ENCODE data around the gene IPO11. TPM values are rescaled to one million over a fixed set of nuclear protein-coding genes. Genes with fewer than 3 reads are reported as not detected.

IPO11 gene
- total RNA-seq, 4 donors from 2014 or later: 12.0 to 23.7 (median 20.8) TPM

- DNase-seq (ENCODE audit: low spot score in 2 of 2): no peak
- Histone ChIP-seq H3K36me3 (peaks cover 9% of the 10 kb centered on the region), H3K27me3 (no peaks in the 10 kb centered on the region), H3K4me1 (no peaks in the 10 kb centered on the region), H3K27ac (no peak overlapping the region), H3K9me3 (no peaks in the 10 kb centered on the region), H3K4me3 (no peak overlapping the region)
- TF ChIP-seq EP300 (IDR thresholded peaks at IDR 0.05): no peak
- TF ChIP-seq POLR2AphosphoS5 (IDR thresholded peaks at IDR 0.05): no peak
- no peak for TF ChIP-seq POLR2A (IDR thresholded peaks at IDR 0.05)
- no peak for TF ChIP-seq CTCF (IDR thresholded peaks at IDR 0.05)
- WGBS: 90% methylated on average over 1 of the region's 1 CpG
These were observed 194.3 kb downstream of the IPO11 start for GRCh38 chr5:62606878-62607277.

GRCh38 chr5:62607615-62608014 is 195.1 kb downstream of the IPO11 start:
- no peaks in the 10 kb centered on the region for H3K27me3 ChIP-seq
- 100% methylated on average over 4 of the region's 4 CpGs for WGBS
- TF ChIP-seq EP300 (IDR thresholded peaks at IDR 0.05) (no peak), CTCF (IDR thresholded peaks at IDR 0.05) (no peak), POLR2A (IDR thresholded peaks at IDR 0.05) (no peak), POLR2AphosphoS5 (IDR thresholded peaks at IDR 0.05) (no peak)
- H3K9me3 ChIP-seq: no peaks in the 10 kb centered on the region
- H3K27ac ChIP-seq: no peak overlapping the region
- H3K4me1 ChIP-seq: no peaks in the 10 kb centered on the region
- peaks cover 9% of the 10 kb centered on the region for H3K36me3 ChIP-seq
- H3K4me3 ChIP-seq: no peak overlapping the region
- no peak for DNase-seq (ENCODE audit: low spot score in 2 of 2)

DNA sequence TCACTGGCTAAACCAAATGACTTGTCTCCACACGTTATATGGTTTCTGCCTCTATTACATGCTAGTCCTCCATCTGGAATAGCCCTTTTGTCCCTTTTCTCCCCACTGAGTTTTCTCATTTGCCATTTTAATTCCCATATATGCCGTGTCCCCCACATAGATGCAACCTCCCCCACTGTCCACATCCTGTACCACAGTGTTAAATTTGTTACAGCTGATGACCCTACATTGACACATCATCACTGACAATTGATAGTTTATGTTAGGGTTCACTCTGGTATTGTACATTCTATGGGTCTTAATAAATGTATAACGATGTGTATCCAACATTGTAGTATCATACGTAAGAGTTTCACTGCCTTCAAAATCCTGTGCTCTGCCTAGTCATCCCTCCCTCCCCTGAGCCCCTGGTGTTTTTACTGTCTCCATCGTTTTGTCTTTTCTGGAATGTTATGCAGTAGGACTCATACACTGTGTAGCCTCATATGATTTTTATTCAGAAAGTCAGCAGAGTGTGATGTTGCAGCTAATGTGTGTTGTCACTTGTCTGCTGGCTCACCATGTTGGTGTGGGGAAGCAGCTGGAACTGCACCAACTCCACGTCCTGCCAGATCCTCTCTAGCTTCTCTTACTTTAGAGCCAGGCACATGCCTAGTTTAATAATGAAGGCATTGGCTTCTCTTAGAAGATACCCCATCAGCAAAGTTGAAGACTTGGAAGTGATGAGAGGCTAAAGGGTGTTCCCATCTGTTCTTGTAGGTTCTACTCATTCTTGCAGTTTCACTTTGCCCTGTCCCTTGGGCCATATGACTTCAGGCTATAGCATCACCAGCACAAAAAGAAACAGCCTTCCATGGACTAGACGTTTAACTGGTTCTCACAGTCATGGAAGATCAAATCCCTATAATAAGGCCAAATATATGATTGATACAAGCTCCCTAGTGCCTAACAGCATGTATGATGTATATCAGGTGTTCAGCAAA is 196.3 kb downstream of the IPO11 start:
- no peak for TF ChIP-seq POLR2AphosphoS5 (IDR thresholded peaks at IDR 0.05)
- no peak for TF ChIP-seq POLR2A (IDR thresholded peaks at IDR 0.05)
- no peak for TF ChIP-seq EP300 (IDR thresholded peaks at IDR 0.05)
- no peak for TF ChIP-seq CTCF (IDR thresholded peaks at IDR 0.05)
- no peaks in the 10 kb centered on the region for H3K27me3 ChIP-seq
- H3K27ac ChIP-seq: no peak overlapping the region
- no peaks in the 10 kb centered on the region for H3K9me3 ChIP-seq
- H3K4me3 ChIP-seq: no peak overlapping the region
- peaks cover 4% of the 10 kb centered on the region for H3K36me3 ChIP-seq
- H3K4me1 ChIP-seq: no peaks in the 10 kb centered on the region
- 87% methylated on average over 7 of the region's 7 CpGs for whole genome bisulfite sequencing
- no peak for DNase-seq (ENCODE audit: low spot score in 2 of 2)

DNA sequence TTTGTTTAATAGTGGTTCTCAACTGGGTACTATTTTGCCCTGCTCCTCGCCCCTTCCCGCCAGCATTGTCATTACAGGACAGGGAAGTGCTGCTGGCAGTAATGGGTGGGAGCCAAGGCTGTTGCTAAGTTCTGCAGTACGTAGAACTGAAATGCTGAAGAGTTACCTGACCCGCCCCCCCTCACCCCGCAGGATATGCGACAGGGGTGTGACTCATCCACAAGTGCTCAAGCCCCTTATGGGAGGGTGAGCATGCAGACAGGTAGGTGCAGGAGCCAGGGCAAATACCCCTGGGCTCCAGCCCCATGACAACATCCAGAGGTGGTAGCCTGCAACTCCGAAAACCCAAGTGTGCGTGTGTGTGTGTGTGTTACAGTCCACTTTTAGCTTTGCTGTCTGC is 201.8 kb downstream of the IPO11 start:
- H3K9me3 ChIP-seq: no peaks in the 10 kb centered on the region
- H3K36me3 ChIP-seq: peaks cover 11% of the 10 kb centered on the region
- DNase-seq (ENCODE audit: low spot score in 2 of 2): no peak
- 98% methylated on average over 8 of the region's 8 CpGs for WGBS
- no peak overlapping the region for H3K4me3 ChIP-seq
- TF ChIP-seq POLR2AphosphoS5 (IDR thresholded peaks at IDR 0.05) (no peak), POLR2A (IDR thresholded peaks at IDR 0.05) (no peak), CTCF (IDR thresholded peaks at IDR 0.05) (no peak), EP300 (IDR thresholded peaks at IDR 0.05) (no peak)
- no peaks in the 10 kb centered on the region for H3K27me3 ChIP-seq
- H3K4me1 ChIP-seq: no peaks in the 10 kb centered on the region
- no peak overlapping the region for H3K27ac ChIP-seq

DNA sequence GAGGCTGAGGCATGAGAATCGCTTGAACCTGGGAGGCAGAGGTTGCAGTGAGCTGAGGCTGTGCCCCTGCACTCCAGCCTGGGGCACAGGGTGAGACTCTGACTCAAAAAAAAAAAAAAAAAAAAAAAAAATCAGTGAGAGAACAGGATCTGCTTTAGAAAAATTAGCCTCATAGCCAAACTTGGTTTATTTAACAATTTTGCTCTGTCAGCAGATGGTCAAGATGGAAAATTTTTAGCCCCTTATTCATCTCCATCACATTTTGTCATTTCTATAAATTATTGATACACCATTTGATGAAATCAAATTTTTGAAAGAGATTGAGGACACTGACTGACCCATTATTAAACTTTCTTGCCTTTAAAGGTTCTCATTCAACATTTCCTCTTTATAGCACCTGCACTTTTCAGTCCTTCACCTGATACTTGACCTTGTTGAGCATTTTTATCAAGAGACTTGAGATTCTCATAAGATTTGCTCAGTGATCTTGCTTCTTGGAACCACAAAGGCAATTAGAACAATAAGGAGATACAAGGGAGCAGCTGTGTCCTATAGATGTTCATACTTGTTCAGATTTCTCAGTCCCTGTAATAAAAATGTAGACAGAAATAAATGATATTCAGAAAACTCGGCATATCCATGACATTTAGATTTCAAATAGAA is 204.2 kb downstream of the IPO11 start:
- no peaks in the 10 kb centered on the region for H3K27me3 ChIP-seq
- H3K9me3 ChIP-seq: no peaks in the 10 kb centered on the region
- no peaks in the 10 kb centered on the region for H3K4me1 ChIP-seq
- DNase-seq (ENCODE audit: low spot score in 2 of 2): no peak
- 92% methylated on average over 2 of the region's 2 CpGs for WGBS
- TF ChIP-seq EP300 (IDR thresholded peaks at IDR 0.05): no peak
- no peak for TF ChIP-seq POLR2A (IDR thresholded peaks at IDR 0.05)
- no peak for TF ChIP-seq POLR2AphosphoS5 (IDR thresholded peaks at IDR 0.05)
- TF ChIP-seq CTCF (IDR thresholded peaks at IDR 0.05): no peak
- peaks cover 9% of the 10 kb centered on the region for H3K36me3 ChIP-seq
- no peak overlapping the region for H3K4me3 ChIP-seq
- no peak overlapping the region for H3K27ac ChIP-seq

Data from suprapubic skin (tissue), 4 donors.